ENCODE data around the gene P2RY14. TPM values are rescaled to one million over a fixed set of nuclear protein-coding genes. Genes with fewer than 3 reads are reported as not detected.

Gene P2RY14
- total RNA-seq, 1 experiment from 2014 or later: not detected

DNA sequence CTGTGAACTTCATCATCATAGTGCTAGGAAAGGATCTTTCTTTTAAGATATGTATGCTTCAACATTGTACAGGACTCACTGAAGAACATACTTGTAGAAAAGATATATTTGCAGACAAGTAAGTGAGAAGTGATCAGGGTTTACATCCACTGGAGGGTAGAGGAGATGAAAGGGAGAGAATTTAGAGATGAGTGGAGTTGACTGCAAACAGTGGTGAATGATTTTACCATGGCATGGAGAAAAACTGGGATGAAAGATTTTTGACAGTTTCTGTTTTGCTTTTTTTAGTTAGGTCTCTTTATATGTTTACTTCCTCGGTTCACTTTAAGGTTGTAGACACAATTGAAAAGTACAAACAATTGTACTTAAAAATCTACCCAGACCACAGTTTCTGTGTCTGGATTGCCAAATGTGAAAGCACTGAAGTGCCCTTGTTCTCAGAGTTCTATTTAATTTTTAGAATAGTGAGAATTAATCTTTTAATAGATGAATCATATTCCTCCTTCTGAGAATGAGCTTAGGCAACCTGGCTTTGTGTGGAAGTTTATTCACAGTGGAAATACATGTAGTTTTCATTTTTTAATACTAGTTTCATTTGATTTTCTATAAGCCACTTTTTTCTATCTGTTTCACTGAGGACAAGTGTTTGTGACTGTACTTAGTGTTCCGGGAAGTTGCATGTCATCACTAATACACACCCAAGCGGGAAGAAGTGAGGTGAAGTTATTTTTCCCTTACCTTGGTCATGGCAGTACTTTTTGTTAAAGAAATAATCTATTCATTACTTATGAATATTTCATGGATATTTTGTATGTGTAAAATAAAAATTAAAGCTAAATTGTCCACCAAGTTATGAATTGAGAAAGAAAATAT lies 73.6 kb downstream of the P2RY14 start:
- no peak overlapping the region for H2AFZ ChIP-seq
- no peak for DNase-seq
- BruUV-seq (replicated peaks): no TSS peak
- no peaks in the 10 kb centered on the region for H3K79me2 ChIP-seq (ENCODE audit: low read depth)
- CTCF ChIA-PET: interaction anchor here (0.6 kb wide), 1 partner anchor 52 kb away, joined by 3 read pairs; no protein-coding TSS in a partner anchor
- H3K9me2 ChIP-seq (ENCODE audit: insufficient read depth): no peaks in the 10 kb centered on the region
- H3K4me2 ChIP-seq: no peak overlapping the region
- POLR2A ChIA-PET (ENCODE audit: unreplicated experiment): no interaction called here
- no peaks in the 10 kb centered on the region for H3F3A ChIP-seq (ENCODE audit: insufficient read depth, low read depth)
- H3K9me3 ChIP-seq (ENCODE audit: insufficient read depth, low read depth): no peaks in the 10 kb centered on the region
- no peak overlapping the region for H3K27ac ChIP-seq
- H3K4me1 ChIP-seq (replicated peaks; ENCODE audit: insufficient read depth): no peaks in the 10 kb centered on the region
- no peak for TF ChIP-seq EZH2 (IDR thresholded peaks at IDR 0.05; ENCODE audit: low read depth)
- TF ChIP-seq, protein P1, sequence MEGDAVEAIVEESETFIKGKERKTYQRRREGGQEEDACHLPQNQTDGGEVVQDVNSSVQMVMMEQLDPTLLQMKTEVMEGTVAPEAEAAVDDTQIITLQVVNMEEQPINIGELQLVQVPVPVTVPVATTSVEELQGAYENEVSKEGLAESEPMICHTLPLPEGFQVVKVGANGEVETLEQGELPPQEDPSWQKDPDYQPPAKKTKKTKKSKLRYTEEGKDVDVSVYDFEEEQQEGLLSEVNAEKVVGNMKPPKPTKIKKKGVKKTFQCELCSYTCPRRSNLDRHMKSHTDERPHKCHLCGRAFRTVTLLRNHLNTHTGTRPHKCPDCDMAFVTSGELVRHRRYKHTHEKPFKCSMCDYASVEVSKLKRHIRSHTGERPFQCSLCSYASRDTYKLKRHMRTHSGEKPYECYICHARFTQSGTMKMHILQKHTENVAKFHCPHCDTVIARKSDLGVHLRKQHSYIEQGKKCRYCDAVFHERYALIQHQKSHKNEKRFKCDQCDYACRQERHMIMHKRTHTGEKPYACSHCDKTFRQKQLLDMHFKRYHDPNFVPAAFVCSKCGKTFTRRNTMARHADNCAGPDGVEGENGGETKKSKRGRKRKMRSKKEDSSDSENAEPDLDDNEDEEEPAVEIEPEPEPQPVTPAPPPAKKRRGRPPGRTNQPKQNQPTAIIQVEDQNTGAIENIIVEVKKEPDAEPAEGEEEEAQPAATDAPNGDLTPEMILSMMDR (conservative IDR thresholded peaks at IDR 0.05): no peak
- no peak overlapping the region for H3K4me3 ChIP-seq
- H4K20me1 ChIP-seq (ENCODE audit: insufficient read depth): no peaks in the 10 kb centered on the region
- no peaks in the 10 kb centered on the region for H3K36me3 ChIP-seq (ENCODE audit: low read depth)
- H3K27me3 ChIP-seq (ENCODE audit: insufficient read depth, low read depth): no peaks in the 10 kb centered on the region
- intact Hi-C loops (cut with micrococcal nuclease; ENCODE audit: unreplicated experiment): no loop called here

DNA sequence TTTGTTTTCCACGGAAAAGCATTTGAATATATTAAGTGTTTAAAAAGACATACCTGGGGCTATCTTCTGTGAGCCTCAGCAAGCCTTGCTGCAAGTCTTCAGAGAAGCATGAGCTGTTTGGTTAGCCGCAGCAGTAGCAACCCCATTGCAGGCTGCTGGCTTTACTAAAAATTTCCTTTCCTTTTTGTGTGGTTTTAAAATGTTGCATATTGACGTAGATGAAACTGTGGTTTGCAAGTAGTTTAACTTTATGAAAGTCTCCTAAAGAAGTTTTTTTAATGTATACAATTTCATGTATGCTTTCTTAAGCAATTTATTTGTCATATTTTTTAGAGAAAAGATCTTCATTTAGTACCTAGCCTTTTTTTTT lies 75.3 kb downstream of the P2RY14 start, which contains the start of gene GPR171:
GPR171 (minus strand) TSS at position 166 of the 370 bp plus-strand sequence. CDS start 3,830 bp downstream, outside the sequence.
- Histone ChIP-seq H4K20me1 (ENCODE audit: insufficient read depth) (no peaks in the 10 kb centered on the region), H3K27ac (no peak within 1 kb of the TSS), H3K79me2 (ENCODE audit: low read depth) (no peaks in the 10 kb centered on the region), H3K27me3 (ENCODE audit: insufficient read depth, low read depth) (no peaks in the 10 kb centered on the region), H3F3A (ENCODE audit: insufficient read depth, low read depth) (no peaks in the 10 kb centered on the region), H3K9me2 (ENCODE audit: insufficient read depth) (no peaks in the 10 kb centered on the region), H3K4me1 (replicated peaks; ENCODE audit: insufficient read depth) (no peaks in the 10 kb centered on the region), H2AFZ (no peak within 1 kb of the TSS), H3K9me3 (ENCODE audit: insufficient read depth, low read depth) (no peaks in the 10 kb centered on the region), H3K36me3 (ENCODE audit: low read depth) (no peaks in the 10 kb centered on the region), H3K4me2 (no peak within 1 kb of the TSS), H3K4me3 (no peak within 1 kb of the TSS)
- no peak for TF ChIP-seq EZH2 (IDR thresholded peaks at IDR 0.05; ENCODE audit: low read depth)
- TF ChIP-seq, protein P1 (conservative IDR thresholded peaks at IDR 0.05): no peak
- ChIA-PET POLR2A (ENCODE audit: unreplicated experiment) (no interaction called here), CTCF (interaction anchor here (0.7 kb wide), 1 partner anchor 14 kb away, joined by 3 read pairs; no protein-coding TSS in a partner anchor)
- DNase-seq: no peak
- intact Hi-C loops (cut with micrococcal nuclease; ENCODE audit: unreplicated experiment): no loop called here
- no TSS peak for BruUV-seq (replicated peaks)

DNA sequence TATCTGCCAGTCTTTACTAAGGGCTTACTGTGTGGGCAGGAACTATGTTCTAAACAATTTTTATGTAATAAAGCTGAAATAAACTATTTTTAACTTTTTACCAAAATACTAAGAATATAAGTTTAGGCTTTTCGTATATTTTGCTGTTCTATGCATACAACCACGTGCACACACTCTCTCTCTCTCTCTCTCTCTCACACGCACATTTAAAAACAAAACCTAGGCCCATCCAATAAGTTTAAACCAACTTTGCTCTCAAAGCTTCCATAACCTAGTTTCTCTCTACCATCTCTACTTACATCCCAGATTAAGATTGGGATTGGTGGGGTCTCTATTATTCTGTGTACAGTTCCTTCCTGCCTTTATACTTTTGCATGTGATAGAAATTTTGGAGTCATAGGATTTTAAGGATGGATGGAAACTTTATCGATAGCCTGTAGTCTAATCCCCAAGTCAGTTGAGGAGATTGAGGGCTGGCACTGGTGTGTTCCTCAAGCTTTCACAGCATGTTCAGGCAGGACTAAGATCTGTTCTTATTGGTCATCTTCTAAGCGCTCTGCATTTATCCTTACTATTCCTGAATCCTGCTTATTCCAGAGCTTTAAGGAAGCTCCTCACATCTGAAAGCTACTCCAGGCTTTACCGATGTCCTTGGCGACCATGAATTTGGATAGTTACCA lies 77.2 kb downstream of the P2RY14 start:
- Histone ChIP-seq H3K9me3 (ENCODE audit: insufficient read depth, low read depth) (no peaks in the 10 kb centered on the region), H3K36me3 (ENCODE audit: low read depth) (no peaks in the 10 kb centered on the region), H3K4me2 (no peak overlapping the region), H3K4me1 (replicated peaks; ENCODE audit: insufficient read depth) (no peaks in the 10 kb centered on the region), H3K27ac (no peak overlapping the region), H3K4me3 (no peak overlapping the region), H3K9me2 (ENCODE audit: insufficient read depth) (no peaks in the 10 kb centered on the region), H3K27me3 (ENCODE audit: insufficient read depth, low read depth) (no peaks in the 10 kb centered on the region), H3K79me2 (ENCODE audit: low read depth) (no peaks in the 10 kb centered on the region), H3F3A (ENCODE audit: insufficient read depth, low read depth) (no peaks in the 10 kb centered on the region), H2AFZ (no peak overlapping the region), H4K20me1 (ENCODE audit: insufficient read depth) (no peaks in the 10 kb centered on the region)
- CTCF ChIA-PET: no interaction called here
- TF ChIP-seq, protein P1 (conservative IDR thresholded peaks at IDR 0.05): no peak
- TF ChIP-seq EZH2 (IDR thresholded peaks at IDR 0.05; ENCODE audit: low read depth): no peak
- POLR2A ChIA-PET (ENCODE audit: unreplicated experiment): interaction anchor here (0.6 kb wide), 1 partner anchor 22 kb away, joined by 10 read pairs; no protein-coding TSS in a partner anchor
- no peak for DNase-seq
- BruUV-seq (replicated peaks): no TSS peak
- intact Hi-C loops (cut with micrococcal nuclease; ENCODE audit: unreplicated experiment): no loop called here

Measured in PC-9 (cell line).